ENCODE results near the gene CLRN3.

CLRN3 gene

DNA sequence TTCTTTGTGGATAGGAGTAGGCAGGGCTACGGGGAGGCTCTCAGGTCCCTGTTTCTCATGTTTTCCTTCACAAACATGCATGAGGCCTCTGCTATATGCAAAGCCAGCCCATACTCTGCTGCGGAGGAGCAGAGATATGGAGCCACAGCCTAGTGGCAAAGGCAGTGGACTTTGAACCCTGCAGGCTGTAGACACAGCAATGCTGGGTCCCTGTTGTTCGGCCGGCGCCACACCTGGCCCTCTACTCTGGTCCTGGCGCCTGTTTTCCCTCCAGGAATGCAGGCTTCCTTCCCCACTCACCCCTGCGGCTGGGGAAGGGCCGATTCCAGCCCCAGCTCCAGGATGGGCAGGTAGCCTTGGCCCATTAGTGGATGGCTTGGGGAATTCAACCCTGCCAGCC, 11.5 kb downstream of the CLRN3 start:
- DNase-seq (ENCODE audit: low read depth), result no peak
- H3K4me3 ChIP-seq (ENCODE audit: low read depth, low read length), result no peak overlapping the region

DNA sequence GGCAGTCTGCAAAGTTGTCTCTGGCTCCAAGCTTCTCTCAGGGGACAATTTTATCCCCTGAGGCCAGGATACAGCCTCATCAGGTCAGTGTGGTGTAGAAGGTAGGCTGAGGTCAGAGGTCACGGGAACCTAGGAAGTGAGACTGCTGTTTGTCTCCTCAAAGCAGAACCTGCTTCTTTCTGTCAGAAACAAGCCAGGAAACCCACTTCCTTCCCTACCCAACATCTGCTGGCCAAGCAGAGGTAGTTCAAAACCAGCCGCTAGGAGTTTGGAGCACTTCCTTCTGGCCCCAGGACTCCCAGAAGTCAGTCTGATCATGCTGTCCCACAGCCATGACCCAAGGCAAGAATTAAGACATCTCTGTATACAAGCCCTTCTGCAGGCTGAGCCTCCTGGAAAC, 12.2 kb downstream of the CLRN3 start:
- DNase-seq (ENCODE audit: low read depth), result no peak
- no peak overlapping the region for H3K4me3 ChIP-seq (ENCODE audit: low read depth, low read length)

DNA sequence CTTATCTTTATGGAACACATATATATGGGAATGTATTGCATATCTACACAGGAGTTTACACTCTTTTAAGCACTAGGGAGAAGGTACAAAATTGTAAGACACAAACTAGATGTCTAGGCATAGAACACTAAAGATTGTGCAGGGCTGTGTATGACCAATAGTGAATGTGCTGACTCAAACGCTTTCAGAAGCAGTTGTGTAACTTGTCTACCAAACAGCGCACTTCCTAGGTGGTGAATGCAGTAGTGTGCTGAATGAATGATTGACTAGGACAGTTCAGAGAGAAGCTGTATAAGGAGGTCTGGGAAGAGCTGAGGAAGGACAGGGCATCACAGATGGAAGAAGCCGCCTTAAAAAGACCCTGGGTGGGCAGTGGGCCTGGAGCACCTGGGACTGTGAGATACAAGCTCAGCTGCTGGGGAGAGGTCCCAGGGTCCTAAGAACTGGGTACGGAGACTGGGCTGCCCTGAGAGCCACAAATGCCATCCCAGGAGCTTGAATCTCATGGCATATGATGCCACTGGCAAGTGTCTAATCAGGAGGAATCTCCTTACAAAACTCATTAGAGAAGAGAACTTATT, 14.2 kb downstream of the CLRN3 start:
- DNase-seq (ENCODE audit: low read depth), result no peak
- H3K4me3 ChIP-seq (ENCODE audit: low read depth, low read length), result no peak overlapping the region

DNA sequence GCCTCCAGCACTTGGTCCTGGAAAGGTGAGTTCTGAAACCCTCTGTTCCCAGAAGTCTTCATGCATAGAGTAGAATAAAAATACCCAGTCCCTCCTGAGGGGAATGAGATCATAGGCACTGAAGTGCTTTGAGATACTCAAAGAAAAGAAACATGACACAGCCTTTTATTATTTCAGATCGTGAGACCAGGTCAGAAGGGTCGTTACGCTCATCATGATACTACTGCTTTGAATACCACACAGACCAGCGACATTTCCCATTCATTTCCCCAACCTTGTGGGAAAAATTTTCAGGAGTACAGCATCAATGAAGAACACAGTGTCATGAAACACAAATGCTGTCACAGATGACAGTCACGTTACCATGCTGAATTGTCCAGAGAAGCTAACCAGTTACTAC, 15.0 kb downstream of the CLRN3 start:
- no peak overlapping the region for H3K4me3 ChIP-seq (ENCODE audit: low read depth, low read length)
- DNase-seq (ENCODE audit: low read depth), result no peak

DNA sequence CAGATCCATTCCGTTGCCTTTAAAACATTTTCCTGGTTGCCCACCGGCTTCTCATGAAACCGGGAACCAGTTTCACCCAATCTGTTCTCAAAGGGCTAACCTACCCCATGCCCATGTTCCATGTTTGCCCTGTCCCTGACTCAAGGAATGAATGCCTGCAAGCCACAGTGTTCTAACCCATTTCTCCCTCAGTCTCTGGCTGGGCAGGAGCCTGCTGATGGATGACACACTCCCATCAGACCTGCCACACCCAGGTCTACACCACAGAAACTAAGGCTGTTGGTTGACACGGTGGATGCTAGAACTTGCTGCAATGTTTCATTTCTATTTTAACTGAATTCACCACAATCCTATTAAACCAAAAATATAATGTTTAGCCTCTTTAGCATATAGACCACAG, 15.6 kb downstream of the CLRN3 start:
- H3K4me3 ChIP-seq (ENCODE audit: low read depth, low read length), result no peak overlapping the region
- DNase-seq (ENCODE audit: low read depth), result no peak

DNA sequence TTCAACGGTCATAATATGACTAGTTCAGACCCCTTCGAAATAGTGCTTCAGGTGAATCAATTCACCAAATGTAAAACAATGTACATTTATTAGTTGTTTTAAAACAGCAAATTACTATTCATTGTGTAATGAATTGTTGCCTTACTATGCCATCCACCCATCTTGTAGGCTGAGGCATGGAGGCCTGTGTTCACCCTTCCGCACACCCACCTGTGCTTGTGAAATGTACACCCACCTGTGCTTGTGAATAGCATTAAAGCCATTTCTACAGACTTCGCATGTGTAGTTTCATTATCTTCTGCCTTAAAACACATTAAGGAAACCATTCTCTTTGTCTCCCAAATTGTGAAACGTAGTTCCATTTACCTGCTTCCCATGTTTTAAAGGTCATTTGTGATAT, 16.8 kb downstream of the CLRN3 start:
- DNase-seq (ENCODE audit: low read depth), result no peak
- H3K4me3 ChIP-seq (ENCODE audit: low read depth, low read length), result no peak overlapping the region

DNA sequence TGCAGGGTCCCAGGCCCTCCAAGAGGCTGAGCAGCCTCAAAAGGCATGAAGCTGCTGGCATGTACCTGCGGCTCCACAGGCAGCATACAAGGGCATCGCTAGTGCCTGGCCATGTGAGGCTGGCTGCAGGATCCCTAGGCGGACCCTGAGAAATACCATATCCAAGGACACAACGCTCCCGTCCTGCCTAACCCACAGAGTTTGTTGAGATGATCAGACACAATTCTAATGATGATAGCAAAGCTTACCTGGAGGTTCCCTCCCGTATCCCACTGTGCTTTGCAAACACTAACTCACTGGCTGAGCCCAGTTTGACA, 17.3 kb downstream of the CLRN3 start:
- no peak overlapping the region for H3K4me3 ChIP-seq (ENCODE audit: low read depth, low read length)
- no peak for DNase-seq (ENCODE audit: low read depth)

DNA sequence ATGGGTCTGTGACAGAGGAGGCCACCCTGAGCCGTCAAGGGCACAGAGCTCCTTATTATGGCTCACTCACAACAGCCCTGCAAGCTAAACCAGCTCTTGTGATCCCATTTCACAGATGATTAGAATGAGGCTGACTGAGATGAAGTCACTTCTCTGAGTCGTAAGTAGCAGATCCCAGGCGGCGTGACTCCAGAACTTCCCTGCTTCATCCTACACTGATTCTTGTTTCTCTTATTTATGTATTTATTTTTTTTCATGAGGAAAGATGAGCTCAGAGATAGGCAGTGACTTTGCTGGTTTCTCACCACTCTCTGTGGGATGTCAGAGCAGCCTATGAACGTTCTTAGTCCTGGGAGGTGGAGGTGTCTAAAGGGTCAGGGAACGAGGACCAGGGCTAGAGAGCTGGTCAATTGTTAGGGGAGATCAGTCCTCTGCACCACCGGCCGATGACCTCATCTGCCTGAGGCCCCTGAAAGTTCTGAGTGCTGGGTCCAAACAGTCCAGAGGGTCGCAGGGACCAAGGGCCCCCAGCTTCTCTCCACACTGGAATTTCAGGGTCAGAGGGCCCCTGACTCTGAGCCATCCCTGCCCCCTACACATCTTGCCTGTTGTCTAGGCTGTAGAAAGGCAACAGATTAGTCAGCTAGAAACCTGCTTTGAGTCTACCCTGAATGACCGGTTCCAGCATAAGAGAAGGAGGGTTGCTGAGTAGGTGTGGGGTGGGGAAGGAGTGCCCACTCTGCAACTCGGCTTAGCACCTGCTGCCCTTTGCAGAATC, 17.9 kb downstream of the CLRN3 start:
- no peak for DNase-seq (ENCODE audit: low read depth)

DNA sequence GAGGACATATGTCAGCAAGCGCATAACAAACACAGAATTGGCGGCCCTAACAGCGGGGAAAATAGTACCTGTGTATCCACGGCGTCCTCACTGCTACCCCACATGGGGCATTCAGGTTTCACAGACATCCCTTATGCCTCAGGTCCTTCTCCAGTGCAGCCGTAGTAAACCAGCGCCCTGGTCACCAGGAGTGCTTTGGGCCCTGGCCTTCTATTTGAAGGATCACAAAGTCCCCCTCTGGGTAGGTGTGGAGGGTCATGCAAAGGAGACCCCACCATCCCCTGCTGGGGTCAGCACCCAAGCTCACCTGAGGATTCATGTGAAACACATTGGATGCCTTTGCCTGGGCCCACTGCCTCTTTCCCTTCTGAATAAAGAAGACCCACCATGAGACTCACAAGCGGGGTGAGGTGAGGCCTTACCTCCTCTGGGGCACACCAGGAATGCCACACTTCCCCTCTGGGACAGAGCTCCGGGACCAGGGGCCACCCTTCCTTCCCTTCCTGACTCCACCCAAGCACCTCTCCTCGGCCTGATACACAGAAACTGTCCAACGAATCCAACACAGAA, 18.8 kb downstream of the CLRN3 start:
- no peak overlapping the region for H3K4me3 ChIP-seq (ENCODE audit: low read depth, low read length)

More for the DNA sequence above, 17.9 kb downstream of the CLRN3 start:
- H3K4me3 ChIP-seq (ENCODE audit: low read depth, low read length), result no peak overlapping the region

DNA sequence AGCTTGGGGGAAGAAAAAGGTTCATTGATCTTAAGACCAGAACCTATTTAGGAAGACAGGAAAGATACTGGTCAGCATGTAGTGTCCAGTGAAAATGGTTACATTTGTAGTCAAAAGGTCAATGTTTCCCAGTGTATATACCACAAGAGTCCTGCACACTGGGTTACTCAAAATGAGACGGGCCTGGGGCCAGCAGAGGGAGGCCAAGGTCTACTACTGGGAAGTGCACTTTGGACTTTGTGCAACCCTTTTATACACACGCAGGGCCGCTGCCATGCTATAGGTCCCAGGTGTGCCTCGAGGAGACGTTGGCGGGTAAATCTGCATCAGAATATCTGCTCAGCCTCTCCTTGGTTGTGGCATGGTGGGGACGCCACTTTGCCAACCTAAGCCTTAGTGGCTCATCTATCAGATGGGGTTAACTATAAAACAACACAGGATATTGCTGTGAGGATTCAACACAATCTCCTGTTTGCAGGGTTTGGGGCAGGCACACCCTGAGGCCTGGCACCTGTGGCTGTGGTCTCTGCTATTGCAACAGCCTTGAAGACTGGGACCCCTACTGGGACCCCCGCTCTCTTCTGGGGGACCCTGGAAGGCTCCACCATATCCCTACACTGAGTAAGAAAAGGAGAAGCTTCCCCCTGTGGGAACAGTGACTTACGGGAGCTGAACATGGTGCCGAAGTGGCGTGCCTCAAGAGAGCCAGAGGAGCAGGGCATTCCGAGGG, 19.7 kb downstream of the CLRN3 start:
- H3K4me3 ChIP-seq (ENCODE audit: low read depth, low read length), result no peak overlapping the region
- DNase-seq (ENCODE audit: low read depth), result no peak

More for the DNA sequence above, 18.8 kb downstream of the CLRN3 start:
- DNase-seq (ENCODE audit: low read depth), result no peak

DNA sequence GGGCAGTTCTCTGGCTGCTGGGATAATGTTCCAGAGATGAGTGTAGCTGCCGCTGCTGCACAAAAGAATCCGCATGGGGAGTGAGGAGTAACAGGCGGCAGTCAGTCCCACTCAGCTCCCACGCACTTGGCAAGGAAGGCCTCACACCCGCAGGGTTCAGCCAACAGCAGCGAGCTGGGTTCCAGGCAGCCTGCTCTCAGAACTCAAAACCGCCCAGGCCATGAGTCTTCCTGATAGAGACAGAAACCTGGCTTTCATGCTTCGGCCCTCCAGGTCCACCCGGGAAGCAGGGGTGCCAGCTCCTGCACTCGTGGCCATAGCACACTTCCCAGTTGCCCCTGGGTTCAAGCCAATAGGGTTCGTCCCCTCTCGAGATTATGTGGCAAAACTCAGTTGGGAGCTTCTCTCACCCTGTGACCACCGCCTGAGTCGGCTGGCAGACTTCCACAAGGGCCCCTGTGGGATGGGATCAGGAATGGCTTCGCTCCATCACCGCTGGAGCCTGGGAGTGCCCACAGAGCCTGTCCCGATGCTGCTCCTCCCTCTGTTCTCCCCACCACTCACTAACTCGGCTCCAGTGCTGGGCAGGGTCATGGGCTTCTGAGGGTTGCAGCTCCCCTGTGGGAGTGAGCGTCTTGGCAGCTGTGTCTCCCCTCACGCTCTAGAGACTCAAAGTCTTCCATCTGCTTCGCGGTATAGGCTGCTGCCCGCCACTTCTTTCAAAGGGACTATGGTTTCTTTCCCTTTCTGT, 20.6 kb downstream of the CLRN3 start:
- DNase-seq (ENCODE audit: low read depth), result no peak
- no peak overlapping the region for H3K4me3 ChIP-seq (ENCODE audit: low read depth, low read length)

DNA sequence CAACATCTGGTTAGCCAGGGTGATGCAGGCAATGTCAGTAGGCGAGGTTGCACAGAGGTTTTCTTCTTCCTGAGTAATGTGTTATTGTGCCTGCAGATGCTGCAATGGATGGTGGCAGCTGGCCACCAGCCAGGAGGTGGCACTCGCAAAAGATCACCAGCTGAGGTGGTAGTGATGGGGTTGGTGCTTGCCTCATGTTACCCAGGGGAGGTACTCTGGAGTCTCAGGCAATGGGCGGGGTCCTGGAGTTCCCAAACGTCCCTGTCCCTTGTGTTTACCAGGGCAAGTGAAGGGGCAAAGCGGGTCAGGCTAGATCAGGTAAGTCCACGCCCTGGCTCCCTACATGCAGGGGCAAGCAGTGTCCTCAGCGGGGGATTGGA, 21.1 kb downstream of the CLRN3 start:
- no peak for DNase-seq (ENCODE audit: low read depth)
- H3K4me3 ChIP-seq (ENCODE audit: low read depth, low read length), result no peak overlapping the region

DNA sequence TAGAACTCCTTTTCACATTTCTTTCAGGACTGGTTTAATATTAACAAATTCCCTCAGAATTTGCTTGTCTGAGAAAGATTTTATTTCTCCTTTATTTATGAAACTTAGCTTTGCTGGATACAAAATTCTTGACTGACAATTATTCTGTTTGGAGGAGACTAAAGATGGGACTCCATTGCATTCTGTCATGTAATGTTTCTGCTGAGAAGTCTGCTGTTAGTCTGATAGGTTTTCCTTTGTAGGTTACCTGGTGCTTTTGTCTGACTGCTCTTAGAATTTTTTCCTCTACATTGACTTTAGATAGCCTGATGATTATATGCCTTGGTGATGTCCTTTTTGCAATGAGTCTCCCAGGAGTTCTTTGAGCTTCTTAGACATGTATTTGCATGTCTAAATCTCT, 23.4 kb downstream of the CLRN3 start:
- DNase-seq (ENCODE audit: low read depth), result no peak
- no peak overlapping the region for H3K4me3 ChIP-seq (ENCODE audit: low read depth, low read length)

DNA sequence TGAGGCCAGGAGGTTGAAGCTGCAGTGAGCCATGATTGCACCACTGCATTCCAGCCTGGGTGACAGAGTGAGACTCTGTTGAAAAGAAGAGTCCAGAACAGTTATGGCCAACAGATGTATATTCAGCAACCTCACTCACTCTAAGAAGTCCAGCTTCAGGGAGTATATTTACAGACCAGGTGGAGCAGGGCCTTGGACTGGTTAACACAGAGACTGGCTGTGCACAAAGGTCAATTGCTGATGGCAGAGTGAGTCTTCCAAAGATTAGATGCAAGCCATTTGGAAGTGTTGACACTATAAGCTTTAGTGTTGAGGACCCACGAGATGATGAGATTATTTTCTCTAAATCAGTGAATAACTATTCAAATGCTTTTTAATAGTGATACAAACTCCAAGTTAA, 24.9 kb downstream of the CLRN3 start:
- no peak for DNase-seq (ENCODE audit: low read depth)
- no peak overlapping the region for H3K4me3 ChIP-seq (ENCODE audit: low read depth, low read length)

DNA sequence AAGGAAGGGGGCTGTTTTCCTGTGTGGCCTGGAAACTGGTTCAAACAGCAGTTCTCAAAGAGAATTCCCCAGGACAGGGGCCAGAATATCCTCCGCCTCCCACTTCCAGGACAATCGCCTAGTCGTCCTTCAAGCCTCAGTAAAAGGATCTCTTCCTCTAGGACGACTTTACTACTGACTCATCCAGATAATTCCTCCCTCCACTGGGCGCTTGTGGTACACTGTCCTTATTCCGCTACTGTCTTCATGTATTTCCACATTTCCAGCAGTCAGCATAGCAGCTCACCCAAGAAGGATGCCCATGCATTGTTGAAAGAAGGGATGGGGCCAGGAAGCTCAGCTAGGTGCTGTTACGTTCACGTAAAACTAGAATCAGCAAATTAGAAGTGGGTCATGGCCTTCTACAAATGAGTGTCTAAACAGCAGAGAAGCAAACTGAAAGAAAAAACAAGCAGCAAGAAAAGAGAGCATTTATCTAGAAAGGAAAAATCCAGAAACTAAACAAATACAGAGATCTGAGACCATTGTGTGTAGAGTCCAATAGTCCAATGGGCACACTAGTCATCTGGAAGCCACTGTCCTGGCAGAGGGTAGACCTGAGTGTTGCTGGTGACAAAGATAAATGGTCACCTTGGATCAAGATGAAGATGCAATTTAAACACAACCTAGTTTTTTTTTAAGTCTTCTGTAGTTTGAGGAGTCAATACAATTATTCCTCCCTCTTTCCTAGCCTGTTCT, 26.3 kb downstream of the CLRN3 start:
- no peak overlapping the region for H3K4me3 ChIP-seq (ENCODE audit: low read depth, low read length)
- no peak for DNase-seq (ENCODE audit: low read depth)

DNA sequence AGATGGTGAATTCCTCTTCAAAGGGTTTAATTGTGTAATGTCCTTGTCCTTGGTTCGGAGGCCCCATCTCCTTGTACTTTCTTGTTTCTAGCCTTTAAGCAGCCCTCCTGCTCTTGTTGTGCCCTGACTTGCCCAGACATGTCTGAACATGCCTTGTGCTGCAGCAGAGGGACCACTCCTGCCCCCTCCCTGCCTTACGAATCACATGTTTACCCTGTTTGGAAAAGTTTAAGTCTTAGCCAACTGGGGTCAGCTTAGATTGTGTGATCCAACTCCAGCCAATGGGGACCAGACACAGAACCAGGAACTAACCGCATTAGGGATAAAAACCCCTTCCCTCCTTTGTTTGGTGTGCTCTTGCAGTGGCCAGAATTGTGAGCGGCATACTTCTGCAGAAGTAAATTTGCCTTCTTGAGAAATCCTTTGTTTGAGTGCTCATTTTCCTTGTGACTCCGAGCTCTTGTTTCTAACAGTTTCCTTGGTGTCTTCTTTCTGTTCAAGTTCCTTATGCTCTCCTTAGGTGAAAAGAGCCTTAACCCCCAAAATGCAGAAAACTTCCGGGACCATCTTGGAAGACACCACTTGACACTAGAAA, 29.4 kb downstream of the CLRN3 start:
- H3K4me3 ChIP-seq (ENCODE audit: low read depth, low read length), result no peak overlapping the region
- DNase-seq (ENCODE audit: low read depth), result no peak

DNA sequence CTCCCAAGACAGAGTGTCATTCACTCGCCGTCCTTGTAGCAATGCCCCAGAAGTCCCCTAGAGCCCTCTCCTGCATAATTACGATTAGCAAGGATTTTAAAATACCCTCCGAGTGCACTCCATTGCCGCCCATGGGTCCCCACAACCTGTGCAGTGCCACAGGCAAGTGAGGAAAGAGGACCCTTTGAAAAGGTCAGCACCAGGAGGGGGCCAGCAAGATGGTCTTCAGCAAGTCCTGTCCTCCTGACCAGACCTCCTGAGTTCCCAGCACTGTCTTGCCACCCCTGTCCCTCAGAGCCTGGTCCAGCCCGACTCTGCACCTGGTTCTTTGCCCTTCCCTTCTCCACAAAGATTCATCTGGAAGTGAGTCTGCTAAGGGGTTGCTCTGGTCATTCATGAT, 32.1 kb downstream of the CLRN3 start:
- no peak for DNase-seq (ENCODE audit: low read depth)
- H3K4me3 ChIP-seq (ENCODE audit: low read depth, low read length), result no peak overlapping the region

DNA sequence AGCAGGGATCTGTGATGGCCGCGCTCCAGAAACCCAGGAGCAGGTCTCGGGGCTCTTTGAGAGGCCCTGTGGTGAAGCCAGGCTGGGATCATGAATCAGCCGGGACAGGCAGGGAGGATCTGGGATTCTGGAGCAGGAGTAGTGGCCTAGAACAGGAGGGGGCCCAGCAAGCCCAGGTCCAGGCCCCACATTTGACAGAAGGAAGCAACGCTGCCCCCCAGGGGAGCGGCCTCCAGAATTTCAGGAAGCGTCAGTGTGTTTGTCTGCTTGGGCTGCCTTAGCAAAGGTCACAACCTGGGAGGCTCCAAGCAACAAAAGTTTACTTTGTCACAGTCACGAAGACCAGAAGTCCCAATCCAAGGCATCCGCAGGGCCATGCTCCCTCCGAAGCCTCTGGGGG, 36.8 kb downstream of the CLRN3 start:
- DNase-seq (ENCODE audit: low read depth), result no peak
- H3K4me3 ChIP-seq (ENCODE audit: low read depth, low read length), result no peak overlapping the region

DNA sequence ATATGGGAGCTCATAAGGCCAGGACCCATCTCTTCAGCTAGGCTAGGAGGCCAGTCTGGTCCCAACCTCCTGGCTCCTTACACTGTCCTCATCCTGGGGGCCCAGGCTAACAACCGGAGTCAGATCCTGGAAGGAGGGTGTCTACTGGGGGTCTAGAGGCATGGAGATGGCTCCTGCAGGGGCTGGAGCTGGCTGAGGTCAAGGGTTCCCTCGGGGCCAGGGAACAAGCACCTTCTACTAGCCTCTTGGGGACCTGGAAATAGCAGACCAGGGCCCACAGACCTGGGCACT, 37.2 kb downstream of the CLRN3 start:
- H3K4me3 ChIP-seq (ENCODE audit: low read depth, low read length), result no peak overlapping the region
- DNase-seq (ENCODE audit: low read depth), result no peak
